ENCODE results near the gene PCNX2.

PCNX2 gene

GRCh38 chr1:233313434-233314155 lies 18.1 kb upstream of the PCNX2 start:
- H3K4me3 ChIP-seq (ENCODE audit: insufficient read length, low read depth), result no peak overlapping the region
- no peak for TF ChIP-seq YY1 (IDR thresholded peaks at IDR 0.05; ENCODE audit: insufficient read depth, insufficient read length)
- TF ChIP-seq ZNF274 (IDR thresholded peaks at IDR 0.05; ENCODE audit: low read depth, low read length), result no peak
- no peak for TF ChIP-seq SUZ12 (IDR thresholded peaks at IDR 0.05; ENCODE audit: extremely low read depth, insufficient read depth, insufficient read length)

GRCh38 chr1:233304489-233305102 lies 9.1 kb upstream of the PCNX2 start:
- no peaks in the 10 kb centered on the region for H3K27me3 ChIP-seq (ENCODE audit: insufficient read depth, insufficient read length)
- no peak for DNase-seq (ENCODE audit: low read depth, low spot score)
- H3K4me3 ChIP-seq (ENCODE audit: insufficient read length, low read depth), result no peak overlapping the region
- H3K9ac ChIP-seq (ENCODE audit: insufficient read length, low read depth), result no peak overlapping the region
- peaks cover 3% of the 10 kb centered on the region for H3K4me1 ChIP-seq (ENCODE audit: insufficient read depth, insufficient read length)
- no peaks in the 10 kb centered on the region for H3K36me3 ChIP-seq (ENCODE audit: insufficient read depth, insufficient read length, low read length)
- TF ChIP-seq YY1 (IDR thresholded peaks at IDR 0.05; ENCODE audit: insufficient read depth, insufficient read length), result no peak
- no peak for TF ChIP-seq ZNF274 (IDR thresholded peaks at IDR 0.05; ENCODE audit: low read depth, low read length)
- TF ChIP-seq SUZ12 (IDR thresholded peaks at IDR 0.05; ENCODE audit: extremely low read depth, insufficient read depth, insufficient read length), result no peak
- H3K9me3 ChIP-seq (ENCODE audit: insufficient read depth, low read length), result peaks cover 14% of the 10 kb centered on the region

More at GRCh38 chr1:233313434-233314155, 18.1 kb upstream of the PCNX2 start:
- Histone ChIP-seq H3K4me1 (ENCODE audit: insufficient read depth, insufficient read length) (no peaks in the 10 kb centered on the region), H3K27me3 (ENCODE audit: insufficient read depth, insufficient read length) (no peaks in the 10 kb centered on the region), H3K36me3 (ENCODE audit: insufficient read depth, insufficient read length, low read length) (no peaks in the 10 kb centered on the region), H3K9ac (ENCODE audit: insufficient read length, low read depth) (no peak overlapping the region), H3K9me3 (ENCODE audit: insufficient read depth, low read length) (no peaks in the 10 kb centered on the region)
- DNase-seq (ENCODE audit: low read depth, low spot score), result no peak

GRCh38 chr1:233300326-233300725 lies 4.8 kb upstream of the PCNX2 start:
- Histone ChIP-seq H3K9ac (ENCODE audit: insufficient read length, low read depth) (no peak overlapping the region), H3K4me1 (ENCODE audit: insufficient read depth, insufficient read length) (peaks cover 3% of the 10 kb centered on the region), H3K36me3 (ENCODE audit: insufficient read depth, insufficient read length, low read length) (no peaks in the 10 kb centered on the region), H3K27me3 (ENCODE audit: insufficient read depth, insufficient read length) (no peaks in the 10 kb centered on the region), H3K9me3 (ENCODE audit: insufficient read depth, low read length) (peaks cover 14% of the 10 kb centered on the region), H3K4me3 (ENCODE audit: insufficient read length, low read depth) (no peak overlapping the region)
- TF ChIP-seq SUZ12 (IDR thresholded peaks at IDR 0.05; ENCODE audit: extremely low read depth, insufficient read depth, insufficient read length) (no peak), ZNF274 (IDR thresholded peaks at IDR 0.05; ENCODE audit: low read depth, low read length) (no peak), YY1 (IDR thresholded peaks at IDR 0.05; ENCODE audit: insufficient read depth, insufficient read length) (no peak)
- no peak for DNase-seq (ENCODE audit: low read depth, low spot score)

GRCh38 chr1:233299450-233299849 lies 3.9 kb upstream of the PCNX2 start:
- H3K27me3 ChIP-seq (ENCODE audit: insufficient read depth, insufficient read length), result no peaks in the 10 kb centered on the region
- no peak overlapping the region for H3K4me3 ChIP-seq (ENCODE audit: insufficient read length, low read depth)
- no peak for TF ChIP-seq SUZ12 (IDR thresholded peaks at IDR 0.05; ENCODE audit: extremely low read depth, insufficient read depth, insufficient read length)
- TF ChIP-seq ZNF274 (IDR thresholded peaks at IDR 0.05; ENCODE audit: low read depth, low read length), result no peak
- no peak for TF ChIP-seq YY1 (IDR thresholded peaks at IDR 0.05; ENCODE audit: insufficient read depth, insufficient read length)
- no peak for DNase-seq (ENCODE audit: low read depth, low spot score)
- H3K36me3 ChIP-seq (ENCODE audit: insufficient read depth, insufficient read length, low read length), result no peaks in the 10 kb centered on the region
- H3K9me3 ChIP-seq (ENCODE audit: insufficient read depth, low read length), result peaks cover 14% of the 10 kb centered on the region
- no peak overlapping the region for H3K9ac ChIP-seq (ENCODE audit: insufficient read length, low read depth)
- peaks cover 3% of the 10 kb centered on the region for H3K4me1 ChIP-seq (ENCODE audit: insufficient read depth, insufficient read length)

- Histone ChIP-seq H3K4me1 (ENCODE audit: insufficient read depth, insufficient read length) (peaks cover 3% of the 10 kb centered on the region), H3K9ac (ENCODE audit: insufficient read length, low read depth) (peak overlapping the region; percentile 88), H3K36me3 (ENCODE audit: insufficient read depth, insufficient read length, low read length) (peaks cover 3% of the 10 kb centered on the region), H3K27me3 (ENCODE audit: insufficient read depth, insufficient read length) (no peaks in the 10 kb centered on the region), H3K4me3 (ENCODE audit: insufficient read length, low read depth) (peak overlapping the region; percentile 90), H3K9me3 (ENCODE audit: insufficient read depth, low read length) (peaks cover 4% of the 10 kb centered on the region; the same call in 1 of the 2 replicates)
- TF ChIP-seq ZNF274 (IDR thresholded peaks at IDR 0.05; ENCODE audit: low read depth, low read length) (no peak), YY1 (IDR thresholded peaks at IDR 0.05; ENCODE audit: insufficient read depth, insufficient read length) (no peak), SUZ12 (IDR thresholded peaks at IDR 0.05; ENCODE audit: extremely low read depth, insufficient read depth, insufficient read length) (no peak)
- DNase-seq (ENCODE audit: low read depth, low spot score), result no peak
Observed at GRCh38 chr1:233295975-233296322, 424 bp upstream of the PCNX2 start.

- peak overlapping the region; percentile 88 for H3K9ac ChIP-seq (ENCODE audit: insufficient read length, low read depth)
- H3K4me3 ChIP-seq (ENCODE audit: insufficient read length, low read depth), result peak overlapping the region; percentile 90
- peak; percentile 68 for DNase-seq (ENCODE audit: low read depth, low spot score)
- TF ChIP-seq SUZ12 (IDR thresholded peaks at IDR 0.05; ENCODE audit: extremely low read depth, insufficient read depth, insufficient read length) (no peak), ZNF274 (IDR thresholded peaks at IDR 0.05; ENCODE audit: low read depth, low read length) (no peak), YY1 (IDR thresholded peaks at IDR 0.05; ENCODE audit: insufficient read depth, insufficient read length) (no peak)
- H3K9me3 ChIP-seq (ENCODE audit: insufficient read depth, low read length), result no peaks in the 10 kb centered on the region
- H3K27me3 ChIP-seq (ENCODE audit: insufficient read depth, insufficient read length), result no peaks in the 10 kb centered on the region
- peaks cover 3% of the 10 kb centered on the region for H3K36me3 ChIP-seq (ENCODE audit: insufficient read depth, insufficient read length, low read length)
- no peaks in the 10 kb centered on the region for H3K4me1 ChIP-seq (ENCODE audit: insufficient read depth, insufficient read length)
Observed at GRCh38 chr1:233294913-233295236, 650 bp downstream of the PCNX2 start.

- H3K9me3 ChIP-seq (ENCODE audit: insufficient read depth, low read length), result no peaks in the 10 kb centered on the region
- peak overlapping the region; percentile 90 for H3K4me3 ChIP-seq (ENCODE audit: insufficient read length, low read depth)
- H3K4me1 ChIP-seq (ENCODE audit: insufficient read depth, insufficient read length), result no peaks in the 10 kb centered on the region
- no peak overlapping the region for H3K9ac ChIP-seq (ENCODE audit: insufficient read length, low read depth)
- H3K36me3 ChIP-seq (ENCODE audit: insufficient read depth, insufficient read length, low read length), result peaks cover 9% of the 10 kb centered on the region
- no peak for DNase-seq (ENCODE audit: low read depth, low spot score)
- TF ChIP-seq SUZ12 (IDR thresholded peaks at IDR 0.05; ENCODE audit: extremely low read depth, insufficient read depth, insufficient read length) (no peak), ZNF274 (IDR thresholded peaks at IDR 0.05; ENCODE audit: low read depth, low read length) (no peak), YY1 (IDR thresholded peaks at IDR 0.05; ENCODE audit: insufficient read depth, insufficient read length) (no peak)
- H3K27me3 ChIP-seq (ENCODE audit: insufficient read depth, insufficient read length), result no peaks in the 10 kb centered on the region
Observed at GRCh38 chr1:233293556-233294446, 1.7 kb downstream of the PCNX2 start.
